GM21737 (cell line): Measurements from ENCODE around the gene TJAP1.
A peak's percentile ranks its signal among the peaks of the same experiment; 100 is the strongest.

ENCODE experiments used
- ATAC-seq: cut with Tn5 transposase; IDR thresholded peaks from one replicate; pipeline ENCODE4 v1.9.1; 2021; ENCODE audit warnings: mild to moderate bottlenecking, moderate library complexity; ENCODE audit not compliant: unreplicated experiment

The TJAP1 gene

GRCh38 chr6:43503443-43503842, 26.1 kb downstream of the TJAP1 start:
- no peak for ATAC-seq

DNA sequence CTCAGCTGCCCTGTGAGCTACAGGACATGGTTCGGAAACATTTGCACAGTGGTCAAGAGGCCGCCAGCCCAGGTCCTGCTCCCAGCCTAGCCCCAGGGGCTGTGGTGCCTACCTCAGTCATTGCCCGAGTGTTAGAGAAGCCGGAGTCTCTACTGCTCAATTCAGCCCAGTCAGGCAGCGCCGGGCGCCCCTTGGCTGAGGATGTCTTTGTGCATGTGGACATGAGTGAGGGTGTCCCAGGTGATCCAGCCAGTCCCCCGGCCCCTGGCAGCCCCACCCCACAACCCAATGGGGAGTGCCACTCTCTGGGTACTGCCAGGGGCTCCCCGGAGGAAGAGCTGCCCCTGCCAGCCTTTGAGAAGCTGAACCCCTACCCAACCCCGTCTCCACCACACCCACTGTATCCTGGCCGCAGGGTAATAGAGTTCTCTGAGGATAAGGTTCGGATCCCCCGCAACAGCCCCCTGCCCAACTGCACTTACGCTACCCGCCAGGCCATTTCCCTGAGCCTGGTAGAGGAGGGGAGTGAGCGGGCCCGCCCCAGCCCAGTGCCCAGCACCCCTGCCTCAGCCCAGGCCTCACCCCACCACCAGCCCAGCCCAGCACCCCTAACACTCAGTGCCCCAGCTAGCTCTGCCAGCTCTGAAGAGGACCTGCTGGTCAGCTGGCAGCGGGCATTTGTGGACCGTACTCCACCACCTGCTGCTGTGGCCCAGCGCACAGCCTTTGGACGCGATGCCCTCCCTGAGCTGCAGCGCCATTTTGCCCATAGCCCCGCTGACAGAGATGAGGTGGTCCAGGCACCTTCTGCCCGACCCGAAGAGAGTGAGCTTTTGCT, 27.6 kb downstream of the TJAP1 start:
- ATAC-seq = no peak

- ATAC-seq = no peak
Observed at GRCh38 chr6:43505718-43506117, 28.3 kb downstream of the TJAP1 start.

- no peak for ATAC-seq
Observed at GRCh38 chr6:43506171-43506570, 28.8 kb downstream of the TJAP1 start.

- ATAC-seq = peak; percentile 45
Observed at GRCh38 chr6:43506667-43507471, 29.5 kb downstream of the TJAP1 start.

DNA sequence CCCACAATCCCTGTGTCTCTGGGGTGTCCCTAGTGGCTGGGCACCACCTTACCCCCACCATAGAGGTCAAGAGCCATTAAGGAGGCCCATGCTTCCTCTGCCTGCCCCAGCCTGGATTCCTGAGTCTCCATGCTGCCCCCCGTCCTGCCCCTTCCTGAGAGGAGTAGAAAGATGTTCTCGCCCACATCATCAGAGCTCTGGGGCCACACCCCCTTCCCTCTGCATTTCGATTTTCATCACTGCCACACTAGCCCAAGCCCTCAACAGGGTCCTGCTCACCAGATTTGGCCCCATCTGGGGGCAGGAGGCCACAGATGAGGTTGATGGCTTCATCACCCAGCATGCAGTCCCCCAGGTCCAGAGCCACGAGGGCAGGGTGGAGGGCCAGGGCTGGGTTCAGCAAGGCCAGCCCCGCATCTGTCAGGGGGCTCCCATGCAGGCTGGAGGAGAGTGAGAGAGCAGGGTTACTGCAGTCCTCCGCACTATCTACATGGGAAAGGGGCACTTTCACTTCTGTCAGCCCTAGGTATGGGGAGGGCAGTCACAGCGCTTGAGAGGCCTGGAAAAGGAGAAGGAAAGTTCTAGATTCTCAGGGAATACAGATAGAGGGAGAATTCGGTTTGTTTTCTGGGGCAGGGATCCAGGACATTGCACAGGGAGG, 31.2 kb downstream of the TJAP1 start:
- no peak for ATAC-seq

DNA sequence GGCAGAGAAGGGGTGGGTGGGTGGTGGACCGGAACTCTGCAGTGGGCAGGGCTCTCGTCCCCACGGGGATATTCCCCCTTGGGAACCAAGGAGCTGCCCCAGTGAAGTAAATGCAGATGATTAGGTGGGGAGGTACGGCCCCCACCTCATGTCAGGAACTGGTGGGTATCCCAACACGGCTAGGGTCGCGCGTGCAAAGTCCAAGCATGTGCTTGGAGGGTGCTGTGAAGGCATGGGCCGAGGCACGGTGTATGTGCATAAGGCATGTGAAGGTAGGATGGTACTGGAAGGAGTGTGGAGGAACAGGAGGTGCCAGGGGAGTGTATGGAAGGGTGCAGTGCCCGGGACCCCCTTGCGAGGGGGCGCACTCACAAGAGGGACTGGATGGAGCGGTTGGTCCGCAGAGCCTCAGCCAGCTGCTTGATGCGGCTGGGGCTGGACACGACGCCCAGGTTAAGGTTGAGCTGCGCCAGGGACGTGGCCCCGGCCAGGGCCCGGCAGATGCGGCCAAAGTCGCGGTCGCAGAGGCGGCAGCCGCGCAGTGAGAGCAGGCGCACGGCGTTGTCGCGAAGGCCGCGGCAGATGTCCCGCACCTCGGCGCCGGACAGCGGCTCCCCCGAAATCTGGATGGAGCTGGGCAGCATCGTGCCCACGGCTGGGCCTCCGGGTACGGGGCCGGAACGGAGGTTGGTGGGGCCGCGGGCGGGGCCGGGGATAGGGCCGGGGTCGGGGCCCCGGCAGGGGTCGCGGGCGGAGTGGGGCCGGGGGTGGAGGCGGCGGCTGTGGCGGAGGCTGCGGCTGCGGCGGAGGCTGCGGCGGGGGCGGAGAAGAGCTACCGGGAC, 32.0 kb downstream of the TJAP1 start:
- ATAC-seq = no peak

GRCh38 chr6:43509984-43510826, 32.8 kb downstream of the TJAP1 start, which contains the start of gene LRRC73:
LRRC73 (minus strand) TSS chr6:43510346; CDS start chr6:43509785, 561 bp downstream.
- peak; percentile 49 for ATAC-seq

DNA sequence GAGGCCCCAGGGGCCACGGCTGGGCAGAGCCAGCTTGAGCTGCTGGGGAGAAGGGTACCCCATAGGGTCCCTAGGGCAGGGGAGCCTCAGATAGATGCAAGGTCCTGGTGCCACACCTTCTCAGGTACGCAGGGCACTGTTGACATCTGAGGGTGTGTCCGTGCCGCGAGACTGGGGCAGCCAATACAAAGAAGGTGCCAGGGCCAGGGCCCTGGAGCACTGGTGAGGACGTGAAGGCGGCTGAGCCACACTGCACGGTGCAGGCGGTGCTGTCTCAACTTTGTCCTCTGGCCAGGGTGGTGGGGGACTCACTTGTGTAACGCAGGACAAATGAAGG, 33.4 kb downstream of the TJAP1 start:
- ATAC-seq = no peak

DNA sequence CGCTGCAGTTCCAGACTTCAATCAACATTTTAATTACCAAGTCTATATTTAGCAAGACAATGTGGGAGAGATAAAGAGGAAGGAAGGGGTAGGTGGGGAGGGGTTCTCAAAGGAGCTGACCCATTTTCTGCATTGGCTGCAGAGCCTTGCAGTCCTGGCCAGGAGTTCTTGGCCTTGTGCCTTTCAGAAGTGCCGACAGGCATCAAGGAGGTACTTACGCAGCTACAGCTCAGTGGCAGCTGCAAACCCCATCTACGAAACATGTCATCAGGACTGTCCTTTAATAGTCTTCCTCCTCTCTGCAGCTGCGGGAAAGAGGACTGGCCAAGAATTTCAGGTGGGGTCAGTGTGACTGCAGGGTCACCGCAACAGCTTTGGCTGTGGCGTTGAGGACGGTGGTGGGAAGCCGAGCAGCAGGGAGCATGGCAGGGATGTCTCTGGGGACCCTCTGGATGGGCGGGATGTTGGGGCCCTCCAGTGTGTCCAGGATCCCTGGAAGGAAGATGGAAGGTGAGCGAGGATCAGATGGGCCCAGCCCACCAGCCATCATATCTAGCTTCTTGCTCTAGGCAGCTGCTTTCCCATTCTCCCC, 34.5 kb downstream of the TJAP1 start:
- ATAC-seq = no peak

DNA sequence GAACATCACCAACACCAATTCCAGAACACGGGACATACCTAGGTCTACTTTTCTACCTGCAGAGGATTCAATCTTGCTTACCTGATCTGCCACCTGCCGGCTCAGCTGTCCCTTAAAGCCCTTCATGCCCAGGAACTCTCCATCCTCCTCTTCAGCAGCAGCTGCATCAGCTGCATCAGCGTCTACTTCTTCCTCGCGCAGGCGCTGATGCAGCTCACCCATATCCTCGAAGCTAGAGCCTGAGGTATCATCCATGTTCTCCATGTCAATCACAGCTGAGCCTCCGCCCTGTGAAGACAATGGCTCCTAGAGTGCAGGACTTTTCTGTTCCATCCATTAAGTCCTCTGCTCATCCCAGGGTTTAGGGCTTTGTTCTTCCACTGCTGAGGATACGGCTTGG, 38.4 kb downstream of the TJAP1 start:
- no peak for ATAC-seq

- ATAC-seq = no peak
Observed at GRCh38 chr6:43516367-43516696, 39.0 kb downstream of the TJAP1 start.

DNA sequence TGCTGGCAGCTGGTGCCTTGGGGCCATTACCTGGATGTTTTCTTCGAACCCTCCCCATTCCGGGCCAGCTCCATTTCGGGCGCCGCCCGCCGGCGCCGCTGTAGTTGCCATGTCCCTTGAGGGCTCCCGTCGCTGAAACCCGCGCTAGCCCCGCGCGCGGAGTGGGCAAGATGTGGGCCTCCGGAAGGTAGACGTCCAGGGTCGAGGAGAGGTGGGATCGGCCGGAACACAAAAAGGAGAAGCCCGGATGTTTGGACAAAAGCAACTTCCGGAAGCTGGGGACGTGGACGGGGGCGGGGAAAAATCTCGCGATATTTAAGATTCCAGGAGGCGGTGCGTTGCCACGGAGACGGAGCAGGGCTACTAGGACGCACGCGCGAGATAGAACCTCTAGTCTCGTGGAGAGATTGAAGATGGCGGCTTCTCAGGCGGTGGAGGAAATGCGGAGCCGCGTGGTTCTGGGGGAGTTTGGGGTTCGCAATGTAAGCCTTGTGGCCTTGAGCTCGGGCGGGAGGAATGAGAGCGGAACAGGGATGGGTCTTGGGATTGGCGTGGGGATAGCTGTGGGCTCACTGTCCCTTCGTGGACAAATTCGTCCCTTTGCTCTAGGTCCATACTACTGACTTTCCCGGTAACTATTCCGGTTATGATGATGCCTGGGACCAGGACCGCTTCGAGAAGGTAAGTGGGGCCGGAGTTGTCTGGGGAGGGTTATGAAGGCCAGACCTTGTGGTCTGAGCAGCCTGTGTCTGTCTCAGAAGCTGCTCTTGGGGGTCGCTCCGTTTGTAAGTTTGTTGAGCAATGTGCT, 39.5 kb downstream of the TJAP1 start, which contains the start of the genes POLR1C and YIPF3:
Gene POLR1C (plus strand): TSS at position 393 of the 808 bp plus-strand sequence. CDS start 21 bp downstream, at position 414.
Gene YIPF3 (minus strand): TSS at position 230 of the 808 bp plus-strand sequence. CDS start 119 bp downstream, at position 111.
- ATAC-seq = peak; percentile 77

DNA sequence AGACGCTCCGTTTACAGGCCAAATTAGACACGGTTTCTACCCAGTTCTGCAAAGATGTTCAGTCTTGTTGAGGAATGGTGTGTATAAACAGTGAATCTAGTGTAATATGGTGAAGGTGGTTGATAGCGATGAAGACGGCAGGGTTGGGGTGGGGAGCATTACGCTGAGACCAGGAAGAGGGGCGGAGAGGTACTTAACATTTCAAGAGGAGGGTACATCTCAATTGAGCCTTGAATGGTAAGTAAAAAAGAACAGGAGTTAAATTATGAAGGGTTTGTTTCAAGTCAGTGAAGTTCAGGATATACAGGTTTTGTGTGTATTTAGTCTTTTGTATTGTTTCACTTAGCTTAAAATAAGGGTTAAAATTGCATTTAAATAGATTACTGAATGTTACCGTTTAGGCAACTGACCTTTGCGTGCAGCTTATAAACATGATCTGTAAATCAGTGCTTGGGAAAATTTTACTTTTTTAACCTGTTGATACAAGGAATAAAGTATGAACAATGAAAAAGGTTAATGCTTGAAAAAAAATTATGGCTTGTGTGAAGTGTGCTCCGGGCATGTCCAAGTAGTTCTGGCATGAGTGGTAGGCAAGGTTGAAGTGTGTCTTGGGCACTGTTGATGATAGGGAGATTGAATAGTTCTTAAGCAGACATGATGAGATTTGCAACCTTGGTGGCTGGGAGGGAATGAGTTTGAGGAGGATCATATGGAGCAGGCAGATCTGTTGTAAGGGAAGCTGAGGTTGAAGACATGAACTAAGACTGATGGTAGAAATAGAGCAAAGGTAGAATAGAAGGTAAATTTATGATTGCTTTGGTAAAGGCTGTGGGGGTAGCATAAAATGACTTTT, 40.4 kb downstream of the TJAP1 start:
- ATAC-seq = no peak

DNA sequence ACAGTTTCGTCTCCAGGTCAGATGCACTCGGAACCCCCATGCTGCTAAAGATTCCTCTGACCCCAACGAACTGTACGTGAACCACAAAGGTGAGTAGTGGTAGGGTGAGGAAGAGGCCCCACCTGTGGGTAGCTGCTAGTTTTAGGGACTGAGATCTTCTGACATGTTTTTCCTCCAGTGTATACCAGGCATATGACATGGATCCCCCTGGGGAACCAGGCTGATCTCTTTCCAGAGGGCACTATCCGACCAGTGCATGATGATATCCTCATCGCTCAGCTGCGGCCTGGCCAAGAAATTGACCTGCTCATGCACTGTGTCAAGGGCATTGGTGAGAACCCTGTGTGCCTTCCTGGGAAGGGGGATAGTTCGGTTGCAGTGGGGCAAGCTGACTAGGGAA, 42.7 kb downstream of the TJAP1 start:
- ATAC-seq = no peak

GRCh38 chr6:43521836-43522235, 44.5 kb downstream of the TJAP1 start:
- no peak for ATAC-seq

DNA sequence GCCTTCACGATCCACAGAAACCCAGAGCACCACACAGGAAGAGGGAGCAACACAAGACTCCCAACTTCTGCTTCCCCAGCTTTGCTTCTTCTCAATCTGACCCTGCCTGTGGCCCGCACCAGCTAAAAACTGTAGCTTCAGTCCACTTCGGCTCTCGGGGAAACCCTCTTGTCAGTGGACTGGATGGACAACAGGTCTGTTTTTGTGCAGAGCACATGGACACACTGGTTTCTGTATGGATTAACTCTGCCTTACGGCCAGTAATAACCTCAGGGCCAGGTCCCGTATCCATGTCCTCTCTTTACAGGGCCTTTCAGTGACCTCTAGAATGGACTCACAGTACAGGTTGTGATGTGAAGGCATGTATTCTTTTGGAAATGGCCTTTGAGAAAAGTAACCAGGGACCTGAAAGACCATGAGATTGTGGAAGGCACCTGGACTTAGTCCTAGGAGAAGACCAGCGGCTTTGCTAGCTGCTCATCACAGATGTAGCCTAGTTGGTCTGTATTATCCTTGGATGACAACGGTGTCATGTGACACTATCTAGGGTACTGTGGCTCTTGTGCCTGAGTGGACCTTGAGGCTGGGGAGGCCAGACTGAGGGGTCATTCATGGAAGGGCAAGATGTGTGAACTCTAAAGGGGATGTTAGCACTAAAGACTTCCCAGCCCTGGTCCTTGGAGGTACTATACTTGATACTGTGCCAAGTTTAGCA, 45.3 kb downstream of the TJAP1 start:
- no peak for ATAC-seq
